T-helper 1 cell (primary cell): ENCODE data around the gene CCDC160.
"Not testable (repeated sequence)": the region's sequence is repeated elsewhere in the genome, so short reads cannot be mapped to it uniquely, and the experiment has no call there.

Experiments used
- DNase-seq, 5 donors: peaks; one replicate each; pipeline ENCODE4 v3.0.0-alpha.2; 2012 to 2020
- total RNA-seq, 4 donors: gene quantifications; one replicate each; lab custom pipeline; 2026; lab: John Stamatoyannopoulos, UW

Gene CCDC160
- total RNA-seq: 0 reads per million in 4 donors

GRCh38 chrX:134236626-134237614 lies at the start of gene CCDC160:
Gene CCDC160 (plus strand): TSS chrX:134237182. CDS start chrX:134244801, 7,619 bp downstream.
- DNase-seq: peak in 1 of 5 donors; percentile 10

GRCh38 chrX:134191281-134191680 lies 45.7 kb upstream of the CCDC160 start:
- no peak for DNase-seq

GRCh38 chrX:134194915-134195314 lies 42.1 kb upstream of the CCDC160 start:
- DNase-seq: no peak

GRCh38 chrX:134202561-134202960 lies 34.4 kb upstream of the CCDC160 start:
- DNase-seq: no peak

GRCh38 chrX:134206221-134206620 lies 30.8 kb upstream of the CCDC160 start:
- no peak for DNase-seq

GRCh38 chrX:134210465-134210864 lies 26.5 kb upstream of the CCDC160 start:
- no peak for DNase-seq

- no peak for DNase-seq
Observed at GRCh38 chrX:134235236-134235635, 1.7 kb upstream of the CCDC160 start.

- DNase-seq: not testable (repeated sequence)
Observed at GRCh38 chrX:134238144-134238543, 1.2 kb downstream of the CCDC160 start.

GRCh38 chrX:134239016-134239415 lies 2.0 kb downstream of the CCDC160 start:
- DNase-seq: no peak

- DNase-seq: no peak
Observed at GRCh38 chrX:134240209-134240608, 3.2 kb downstream of the CCDC160 start.

- no peak for DNase-seq
Observed at GRCh38 chrX:134241960-134242619, 5.1 kb downstream of the CCDC160 start.

GRCh38 chrX:134244043-134244442 lies 7.1 kb downstream of the CCDC160 start:
- no peak for DNase-seq

- no peak for DNase-seq
Observed at GRCh38 chrX:134246282-134246681, 9.3 kb downstream of the CCDC160 start.

GRCh38 chrX:134247492-134247891 lies 10.5 kb downstream of the CCDC160 start:
- no peak for DNase-seq

- DNase-seq: no peak
Observed at GRCh38 chrX:134249241-134249640, 12.3 kb downstream of the CCDC160 start.

- DNase-seq: no peak
Observed at GRCh38 chrX:134251241-134251640, 14.3 kb downstream of the CCDC160 start.

- DNase-seq: no peak
Observed at GRCh38 chrX:134254511-134254910, 17.5 kb downstream of the CCDC160 start.

GRCh38 chrX:134255555-134255954 lies 18.6 kb downstream of the CCDC160 start:
- DNase-seq: no peak

GRCh38 chrX:134256684-134257083 lies 19.7 kb downstream of the CCDC160 start:
- DNase-seq: no peak

- DNase-seq: no peak
Observed at GRCh38 chrX:134258202-134258601, 21.2 kb downstream of the CCDC160 start.

- DNase-seq: not testable (repeated sequence)
Observed at GRCh38 chrX:134285934-134286333, 49.0 kb downstream of the CCDC160 start.

- no peak for DNase-seq
Observed at GRCh38 chrX:134287346-134287745, 50.4 kb downstream of the CCDC160 start.

- DNase-seq: no peak
Observed at GRCh38 chrX:134294548-134294947, 57.6 kb downstream of the CCDC160 start.
